ENCODE data around the gene DYTN.

The DYTN gene

DNA sequence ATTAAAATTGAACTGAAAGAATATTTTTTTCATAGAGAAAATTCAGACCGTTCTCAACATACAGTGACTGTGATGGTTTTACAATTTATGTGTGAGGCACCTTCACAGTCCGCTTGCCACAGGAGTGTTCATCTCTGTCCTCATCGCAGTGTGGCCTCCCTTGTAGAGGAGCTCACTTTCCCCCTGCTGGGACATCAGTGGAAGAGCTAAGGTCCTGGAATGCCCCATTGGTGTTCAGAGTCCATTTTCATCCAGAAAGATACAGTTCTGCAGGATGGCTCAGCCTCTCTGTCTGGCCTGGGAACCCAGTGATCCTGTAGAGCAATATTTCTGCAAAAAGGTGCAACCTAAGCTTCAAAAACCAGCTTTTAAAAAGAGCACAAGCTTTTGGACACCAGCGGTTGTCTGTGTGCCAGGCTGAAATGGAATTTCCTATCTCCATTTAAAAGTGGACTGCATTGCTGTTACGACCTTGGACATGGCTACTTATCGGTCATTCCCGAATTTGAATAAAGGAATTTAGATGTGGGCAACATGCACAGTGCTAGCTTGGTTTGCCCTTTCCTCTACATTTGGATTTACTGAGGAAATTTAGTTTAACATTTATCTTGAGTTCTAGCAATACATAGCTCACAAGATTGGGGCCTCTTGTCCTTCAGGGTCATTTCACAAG, 102.6 kb downstream of the DYTN start:
- Mint-ChIP-seq H3K36me3 (no peaks in the 10 kb centered on the region), H3K27ac (no peak overlapping the region), H3K9me3 (no peaks in the 10 kb centered on the region), H3K4me3 (no peak overlapping the region), H3K27me3 (no peaks in the 10 kb centered on the region), H3K4me1 (no peaks in the 10 kb centered on the region)
- DNase-seq (no peak), ATAC-seq (replicated peaks) (no peak)

DNA sequence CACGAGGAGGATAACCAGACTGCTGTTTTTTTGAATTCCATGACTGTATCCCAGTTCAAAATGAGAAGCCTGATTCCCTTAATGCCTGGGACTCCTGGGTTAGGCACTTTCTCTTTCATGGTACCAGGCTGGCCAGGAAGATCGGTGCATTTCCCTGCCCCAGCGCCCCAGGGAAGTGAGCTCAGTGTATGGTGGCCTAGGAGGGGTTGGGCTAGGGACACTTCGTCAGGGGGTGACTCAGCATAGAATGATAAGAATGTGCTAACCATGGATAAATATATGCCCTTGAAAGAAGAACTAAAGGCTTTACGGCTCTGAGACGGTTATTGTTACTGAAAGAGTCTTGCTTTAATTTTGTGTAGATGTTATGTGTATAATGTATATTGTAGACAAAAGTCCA, 103.4 kb downstream of the DYTN start:
- Mint-ChIP-seq H3K27me3 (no peaks in the 10 kb centered on the region), H3K9me3 (no peaks in the 10 kb centered on the region), H3K27ac (no peak overlapping the region), H3K4me1 (no peaks in the 10 kb centered on the region), H3K36me3 (no peaks in the 10 kb centered on the region), H3K4me3 (no peak overlapping the region)
- DNase-seq: no peak
- ATAC-seq (replicated peaks): no peak

DNA sequence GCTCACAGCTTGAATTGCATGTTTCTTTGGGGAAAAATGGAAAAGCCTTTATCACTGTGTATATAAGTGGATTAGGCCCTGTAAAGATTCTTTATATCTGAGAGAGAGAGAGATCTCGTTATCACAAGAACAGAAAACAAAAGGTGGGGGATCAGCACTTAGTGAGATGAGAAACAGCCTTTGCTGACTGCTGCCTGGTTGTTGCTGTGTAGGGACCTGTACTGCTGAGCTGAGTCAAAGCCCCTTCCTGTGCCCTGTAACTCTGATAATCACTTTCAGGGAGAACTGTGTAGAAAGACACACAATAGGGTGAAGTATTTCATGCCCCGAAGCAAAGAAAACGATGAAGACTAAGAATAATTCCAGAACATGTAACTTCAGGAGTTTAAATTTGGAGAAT, 106.5 kb downstream of the DYTN start:
- Mint-ChIP-seq H3K4me1 (peaks cover 0 to 2% of the 10 kb centered on the region in 2 donors), H3K9me3 (no peaks in the 10 kb centered on the region), H3K36me3 (no peaks in the 10 kb centered on the region), H3K27ac (no peak overlapping the region), H3K27me3 (no peaks in the 10 kb centered on the region), H3K4me3 (no peak overlapping the region)
- DNase-seq: no peak
- no peak for ATAC-seq (replicated peaks)

DNA sequence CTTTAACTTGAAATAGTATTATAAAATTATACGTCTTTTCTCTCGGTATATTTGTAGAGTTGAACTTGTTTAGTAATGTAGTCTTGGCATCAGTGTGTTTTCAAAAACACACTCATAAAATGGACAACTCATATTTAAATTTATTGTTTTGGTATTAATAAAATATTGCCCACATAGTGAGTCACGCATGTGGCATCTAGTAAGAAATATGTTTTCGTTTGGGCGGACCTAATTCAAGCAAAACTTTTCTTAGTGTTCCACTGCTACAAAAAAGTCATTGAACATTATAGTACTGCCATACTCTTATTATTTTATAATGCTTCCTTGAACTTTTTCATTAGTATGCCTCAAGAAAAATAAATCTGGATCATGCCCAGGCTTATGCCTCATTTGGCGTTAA, 107.0 kb downstream of the DYTN start:
- no peaks in the 10 kb centered on the region for H3K36me3 Mint-ChIP-seq
- H3K27me3 Mint-ChIP-seq: no peaks in the 10 kb centered on the region
- DNase-seq (no peak), ATAC-seq (replicated peaks) (no peak)
- H3K4me1 Mint-ChIP-seq: peaks cover 0 to 2% of the 10 kb centered on the region in 2 donors
- H3K4me3 Mint-ChIP-seq: no peak overlapping the region
- no peaks in the 10 kb centered on the region for H3K9me3 Mint-ChIP-seq
- no peak overlapping the region for H3K27ac Mint-ChIP-seq

DNA sequence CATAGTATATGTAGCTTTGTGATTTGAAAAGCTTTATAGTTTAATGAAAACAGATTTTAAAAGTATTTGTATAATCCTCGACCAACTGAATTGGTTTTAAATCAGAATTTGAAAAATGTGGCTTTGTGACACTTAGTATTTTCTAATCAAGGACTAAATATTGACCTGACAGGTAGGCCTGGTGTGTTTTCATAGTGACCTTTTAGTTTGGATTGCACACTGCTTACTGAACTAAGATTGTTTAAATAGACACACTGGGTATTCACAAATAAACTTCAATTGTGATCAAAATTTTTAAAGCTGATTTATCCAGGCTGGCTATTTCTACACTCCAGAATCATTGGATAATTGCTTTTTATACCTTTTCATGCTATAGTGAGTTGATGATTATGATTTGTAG, 107.7 kb downstream of the DYTN start:
- Mint-ChIP-seq H3K9me3 (no peaks in the 10 kb centered on the region), H3K36me3 (no peaks in the 10 kb centered on the region), H3K27me3 (no peaks in the 10 kb centered on the region), H3K27ac (no peak overlapping the region), H3K4me3 (no peak overlapping the region), H3K4me1 (peaks cover 0 to 2% of the 10 kb centered on the region in 2 donors)
- no peak for ATAC-seq (replicated peaks)
- no peak for DNase-seq

DNA sequence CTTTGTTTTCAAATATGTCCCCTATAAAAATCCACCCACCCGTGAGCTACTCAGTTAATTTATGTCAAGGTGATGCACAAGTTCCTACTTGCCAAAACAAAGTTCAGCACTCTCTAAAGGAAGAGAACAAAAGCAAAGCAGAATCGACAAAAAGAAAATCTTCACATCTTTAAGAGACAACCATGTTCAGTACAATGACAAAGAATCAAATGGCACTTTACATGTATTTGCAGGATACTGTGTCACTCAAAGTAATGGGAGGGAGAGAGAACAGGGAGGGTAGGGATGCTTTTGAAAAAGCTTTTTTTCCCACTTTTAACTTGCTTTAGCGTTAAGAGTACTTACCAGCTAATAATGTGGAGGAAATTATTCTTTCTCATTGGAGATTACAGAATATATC, 115.0 kb downstream of the DYTN start:
- Mint-ChIP-seq H3K27me3 (no peaks in the 10 kb centered on the region), H3K27ac (no peak overlapping the region), H3K4me3 (no peak overlapping the region), H3K4me1 (peaks cover 0 to 9% of the 10 kb centered on the region in 2 donors), H3K36me3 (no peaks in the 10 kb centered on the region), H3K9me3 (no peaks in the 10 kb centered on the region)
- DNase-seq (no peak), ATAC-seq (replicated peaks) (no peak)
